Measurements from ENCODE around the gene TSPO. TPM values are rescaled to one million over a fixed set of nuclear protein-coding genes. Genes with fewer than 3 reads are reported as not detected.

TSPO gene
- total RNA-seq, 1 experiment from 2014 or later: 44.6 TPM

DNA sequence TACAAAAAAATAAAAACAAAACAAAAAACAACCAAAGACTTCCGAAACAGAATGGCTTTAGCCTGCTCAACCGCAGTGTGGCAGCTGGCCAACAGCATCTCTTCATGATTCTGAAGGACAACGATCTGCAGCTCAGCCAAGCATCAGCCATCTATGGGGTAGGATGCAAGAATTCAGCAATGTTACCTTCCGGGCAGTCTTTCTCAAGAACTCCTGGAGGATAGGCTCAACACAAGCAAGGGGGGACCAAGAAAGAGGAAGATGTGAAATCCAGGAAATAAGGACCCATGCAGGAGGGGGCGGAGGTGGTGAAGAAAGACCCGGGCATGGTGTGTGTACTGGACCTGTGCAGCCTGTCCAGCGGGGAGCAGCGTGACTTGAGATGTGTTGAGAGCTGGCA lies 3.5 kb upstream of the TSPO start:
- Mint-ChIP-seq H3K4me3 (ENCODE audit: unreplicated experiment) (no peak overlapping the region), H3K27ac (ENCODE audit: unreplicated experiment) (no peak overlapping the region), H3K36me3 (ENCODE audit: insufficient read depth, unreplicated experiment) (peaks cover 8% of the 10 kb centered on the region), H3K27me3 (ENCODE audit: insufficient read depth, unreplicated experiment) (no peaks in the 10 kb centered on the region), H3K9me3 (ENCODE audit: unreplicated experiment) (no peaks in the 10 kb centered on the region), H3K4me1 (ENCODE audit: low read depth, unreplicated experiment) (peaks cover 2% of the 10 kb centered on the region)
- Histone ChIP-seq H3K4me3 (ENCODE audit: low read depth, low read length) (no peak overlapping the region), H3K27me3 (replicated peaks; ENCODE audit: control insufficient read depth, insufficient read depth, low read length) (no peaks in the 10 kb centered on the region), H3K4me1 (peaks cover 12% of the 10 kb centered on the region; the same call in 1 of the 2 replicates), H3K9me3 (no peaks in the 10 kb centered on the region), H3K36me3 (ENCODE audit: control insufficient read depth, insufficient read depth, low read length) (no peaks in the 10 kb centered on the region)
- DNase-seq: no peak
- ChIA-PET POLR2A (no interaction called here), CTCF (no interaction called here)
- TF ChIP-seq, protein P1, sequence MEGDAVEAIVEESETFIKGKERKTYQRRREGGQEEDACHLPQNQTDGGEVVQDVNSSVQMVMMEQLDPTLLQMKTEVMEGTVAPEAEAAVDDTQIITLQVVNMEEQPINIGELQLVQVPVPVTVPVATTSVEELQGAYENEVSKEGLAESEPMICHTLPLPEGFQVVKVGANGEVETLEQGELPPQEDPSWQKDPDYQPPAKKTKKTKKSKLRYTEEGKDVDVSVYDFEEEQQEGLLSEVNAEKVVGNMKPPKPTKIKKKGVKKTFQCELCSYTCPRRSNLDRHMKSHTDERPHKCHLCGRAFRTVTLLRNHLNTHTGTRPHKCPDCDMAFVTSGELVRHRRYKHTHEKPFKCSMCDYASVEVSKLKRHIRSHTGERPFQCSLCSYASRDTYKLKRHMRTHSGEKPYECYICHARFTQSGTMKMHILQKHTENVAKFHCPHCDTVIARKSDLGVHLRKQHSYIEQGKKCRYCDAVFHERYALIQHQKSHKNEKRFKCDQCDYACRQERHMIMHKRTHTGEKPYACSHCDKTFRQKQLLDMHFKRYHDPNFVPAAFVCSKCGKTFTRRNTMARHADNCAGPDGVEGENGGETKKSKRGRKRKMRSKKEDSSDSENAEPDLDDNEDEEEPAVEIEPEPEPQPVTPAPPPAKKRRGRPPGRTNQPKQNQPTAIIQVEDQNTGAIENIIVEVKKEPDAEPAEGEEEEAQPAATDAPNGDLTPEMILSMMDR (IDR thresholded peaks at IDR 0.05; ENCODE audit: insufficient read depth in 1 of 2, low read depth in 1 of 2, low read length in 1 of 2, severe bottlenecking in 1 of 2, unreplicated experiment in 1 of 2): no peak
- no TSS peak for BruUV-seq (replicated peaks)
- intact Hi-C loops (cut with micrococcal nuclease; ENCODE audit: unreplicated experiment): no loop called here

DNA sequence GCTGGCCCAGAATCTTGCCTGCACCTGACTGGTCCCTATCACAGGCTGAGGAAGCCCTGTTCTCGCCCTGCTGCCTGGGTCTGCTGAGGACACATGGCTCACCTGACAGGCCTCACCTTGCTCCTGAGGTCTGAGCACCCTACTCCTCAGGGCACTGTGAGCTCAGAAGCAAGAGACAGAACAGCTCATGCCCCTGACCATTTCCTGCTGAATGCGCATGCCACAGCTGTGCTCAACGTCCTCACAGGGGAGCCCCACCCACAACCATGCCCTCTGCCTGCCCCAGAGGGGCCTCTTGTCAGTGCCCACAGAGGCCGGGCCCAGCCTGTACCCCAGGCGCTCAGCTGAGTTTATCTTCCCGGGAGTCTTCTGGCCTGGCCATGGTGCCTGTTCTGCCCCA lies 2.8 kb upstream of the TSPO start:
- H3K9me3 ChIP-seq: no peaks in the 10 kb centered on the region
- no peaks in the 10 kb centered on the region for H3K9me3 Mint-ChIP-seq (ENCODE audit: unreplicated experiment)
- POLR2A ChIA-PET: no interaction called here
- no peak overlapping the region for H3K4me3 Mint-ChIP-seq (ENCODE audit: unreplicated experiment)
- no peaks in the 10 kb centered on the region for H3K27me3 ChIP-seq (replicated peaks; ENCODE audit: control insufficient read depth, insufficient read depth, low read length)
- BruUV-seq (replicated peaks): no TSS peak
- DNase-seq: no peak
- TF ChIP-seq, protein P1 (IDR thresholded peaks at IDR 0.05; ENCODE audit: insufficient read depth in 1 of 2, low read depth in 1 of 2, low read length in 1 of 2, severe bottlenecking in 1 of 2, unreplicated experiment in 1 of 2): no peak
- no peak overlapping the region for H3K4me3 ChIP-seq (ENCODE audit: low read depth, low read length)
- H3K36me3 ChIP-seq (ENCODE audit: control insufficient read depth, insufficient read depth, low read length): no peaks in the 10 kb centered on the region
- peaks cover 10% of the 10 kb centered on the region; the same call in 1 of the 2 replicates for H3K4me1 ChIP-seq
- H3K4me1 Mint-ChIP-seq (ENCODE audit: low read depth, unreplicated experiment): peaks cover 7% of the 10 kb centered on the region
- no peaks in the 10 kb centered on the region for H3K27me3 Mint-ChIP-seq (ENCODE audit: insufficient read depth, unreplicated experiment)
- H3K36me3 Mint-ChIP-seq (ENCODE audit: insufficient read depth, unreplicated experiment): peaks cover 4% of the 10 kb centered on the region
- H3K27ac Mint-ChIP-seq (ENCODE audit: unreplicated experiment): no peak overlapping the region
- intact Hi-C loops (cut with micrococcal nuclease; ENCODE audit: unreplicated experiment): no loop called here
- CTCF ChIA-PET: interaction anchor here (0.6 kb wide), 1 partner anchor 39 kb away, joined by 3 read pairs; no protein-coding TSS in a partner anchor

GRCh38 chr22:43150731-43151206 lies 590 bp upstream of the TSPO start:
- Mint-ChIP-seq H3K4me1 (ENCODE audit: low read depth, unreplicated experiment) (peaks cover 7% of the 10 kb centered on the region), H3K27ac (ENCODE audit: unreplicated experiment) (peak overlapping the region; percentile 74), H3K9me3 (ENCODE audit: unreplicated experiment) (no peaks in the 10 kb centered on the region), H3K4me3 (ENCODE audit: unreplicated experiment) (peak overlapping the region; percentile 88), H3K36me3 (ENCODE audit: insufficient read depth, unreplicated experiment) (no peaks in the 10 kb centered on the region), H3K27me3 (ENCODE audit: insufficient read depth, unreplicated experiment) (no peaks in the 10 kb centered on the region)
- H3K4me3 ChIP-seq (ENCODE audit: low read depth, low read length): peak overlapping the region; percentile 90
- BruUV-seq (replicated peaks): no TSS peak
- intact Hi-C loops (cut with micrococcal nuclease; ENCODE audit: unreplicated experiment): no loop called here
- ChIA-PET CTCF (interaction anchor here (0.7 kb wide), 1 partner anchor 90 kb away, joined by 4 read pairs; no protein-coding TSS in a partner anchor), POLR2A (interaction anchor here (0.6 kb wide), 2 partner anchors 8 to 136 kb away, joined by 7 to 8 read pairs; partner anchors contain the start of gene PACSIN2)
- TF ChIP-seq, protein P1 (IDR thresholded peaks at IDR 0.05; ENCODE audit: insufficient read depth in 1 of 2, low read depth in 1 of 2, low read length in 1 of 2, severe bottlenecking in 1 of 2, unreplicated experiment in 1 of 2): no peak
- no peaks in the 10 kb centered on the region for H3K27me3 ChIP-seq (replicated peaks; ENCODE audit: control insufficient read depth, insufficient read depth, low read length)
- H3K36me3 ChIP-seq (ENCODE audit: control insufficient read depth, insufficient read depth, low read length): no peaks in the 10 kb centered on the region
- H3K4me1 ChIP-seq: peaks cover 6% of the 10 kb centered on the region; the same call in 1 of the 2 replicates
- H3K9me3 ChIP-seq: no peaks in the 10 kb centered on the region
- no peak for DNase-seq

Measured in Caco-2 (cell line).